ENCODE measurements around the gene KRT75. TPM values are rescaled to one million over a fixed set of nuclear protein-coding genes. Genes with fewer than 3 reads are reported as not detected.

Gene KRT75
- polyA plus RNA-seq, 12 donors, result not detected

DNA sequence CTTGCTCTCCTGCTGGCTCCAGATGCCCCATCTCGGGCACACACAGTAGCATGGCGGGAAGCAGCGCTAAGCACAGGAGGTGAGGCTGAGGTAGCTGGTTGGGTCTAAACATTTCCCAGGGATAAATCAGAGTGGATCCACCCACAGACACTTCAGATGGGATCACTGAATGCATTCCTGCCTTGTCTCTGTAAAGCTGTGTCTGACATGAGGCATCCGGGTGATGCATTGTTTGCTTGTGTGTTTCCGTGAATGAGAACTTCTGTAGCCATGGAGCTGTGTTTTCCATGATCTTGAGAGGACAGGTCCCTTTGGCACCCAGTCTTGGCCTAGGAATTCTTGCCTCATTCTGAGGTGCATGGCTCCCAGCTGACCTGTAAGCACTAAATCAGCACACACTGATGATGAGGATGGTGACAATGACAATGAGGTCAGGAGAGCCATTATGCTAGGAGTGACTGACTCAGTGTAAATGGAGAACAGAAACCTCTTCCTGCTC, 6.7 kb upstream of the KRT75 start:
- DNase-seq, result no peak

DNA sequence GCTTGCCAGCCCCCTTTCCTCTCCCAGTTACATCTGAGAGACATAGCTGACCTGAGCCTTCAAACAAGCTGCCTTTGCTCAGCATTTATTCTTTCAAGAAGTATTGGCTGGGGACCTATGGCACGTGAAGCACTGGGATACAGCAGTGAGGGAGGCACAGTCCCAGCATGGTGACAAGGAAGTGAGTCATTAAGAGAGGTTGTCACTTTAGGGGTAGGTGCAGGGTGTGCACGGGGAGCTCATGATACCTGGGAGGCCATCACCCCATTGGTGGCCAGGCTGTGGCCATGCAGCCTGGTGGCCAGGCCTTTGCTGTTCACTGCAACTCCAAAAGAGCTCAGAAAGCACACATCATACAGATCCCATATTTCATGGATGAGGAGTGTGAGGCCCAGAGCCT, 5.7 kb upstream of the KRT75 start:
- DNase-seq, result no peak

DNA sequence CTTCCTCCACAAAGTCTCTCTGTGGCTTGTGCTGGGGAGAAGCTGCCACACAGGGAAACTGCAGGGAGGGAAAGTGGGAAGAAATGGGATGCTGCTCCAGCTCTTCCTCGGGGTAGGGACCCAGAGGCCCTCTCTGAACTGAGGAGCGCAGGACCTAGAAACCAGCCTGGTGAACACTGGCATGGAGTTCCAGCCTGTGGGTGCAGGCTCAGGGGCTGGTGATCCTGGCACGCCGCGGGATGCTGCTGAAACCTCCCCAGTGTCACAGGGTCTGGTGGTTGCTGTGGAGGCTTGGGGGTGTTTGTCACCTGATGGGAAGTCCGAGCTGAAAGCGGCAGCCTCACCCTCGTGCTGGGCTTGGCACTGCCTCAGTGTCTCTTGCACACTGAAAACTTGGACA, 5.2 kb upstream of the KRT75 start:
- no peak for DNase-seq

DNA sequence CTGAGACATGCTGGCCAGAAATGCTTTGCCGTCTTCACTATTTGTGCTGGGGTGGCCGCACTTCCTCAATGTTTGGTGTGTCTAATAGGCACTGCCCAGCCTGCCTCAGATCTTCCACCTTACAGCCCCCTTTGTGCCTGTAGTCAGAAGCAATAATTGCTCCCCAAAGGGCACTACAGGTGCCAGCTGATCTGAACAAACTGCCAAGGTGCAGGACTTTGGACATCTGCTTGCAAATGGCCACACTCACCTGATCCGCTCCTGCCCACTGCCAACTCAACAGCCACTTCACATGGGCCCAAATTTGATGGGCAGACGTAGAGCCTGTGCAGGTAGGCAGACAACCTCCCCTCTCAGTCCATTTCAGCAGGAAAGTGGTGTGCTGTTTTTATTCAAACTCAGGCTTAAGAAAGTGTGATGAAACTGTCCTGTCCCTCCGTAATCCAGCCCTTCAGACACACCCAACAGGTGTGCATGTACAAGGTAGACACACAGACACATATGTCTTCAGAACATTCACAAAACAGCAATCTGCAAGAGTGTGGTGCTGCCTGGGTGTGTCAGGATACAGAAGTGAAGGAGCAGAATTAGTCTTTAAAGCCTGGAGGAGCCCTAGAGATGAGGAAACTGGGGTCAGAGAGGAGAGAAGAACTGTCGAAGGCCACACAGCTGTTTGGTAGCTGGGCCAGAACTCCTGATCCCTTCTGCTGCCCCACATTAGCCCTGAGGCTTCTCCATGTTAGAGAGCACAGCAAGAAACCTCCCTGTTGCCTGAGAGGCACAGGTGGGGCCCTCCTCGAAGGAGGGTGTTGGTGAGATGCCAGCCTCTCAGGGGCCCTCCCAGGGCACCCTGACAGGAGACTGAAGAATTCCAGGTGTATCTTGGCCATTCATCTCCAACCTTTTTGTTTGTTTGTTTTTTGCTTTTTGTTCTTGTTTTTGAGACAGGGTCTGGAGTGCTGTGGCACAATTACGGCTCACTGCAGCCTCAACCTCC, 4.4 kb upstream of the KRT75 start:
- DNase-seq, result no peak

DNA sequence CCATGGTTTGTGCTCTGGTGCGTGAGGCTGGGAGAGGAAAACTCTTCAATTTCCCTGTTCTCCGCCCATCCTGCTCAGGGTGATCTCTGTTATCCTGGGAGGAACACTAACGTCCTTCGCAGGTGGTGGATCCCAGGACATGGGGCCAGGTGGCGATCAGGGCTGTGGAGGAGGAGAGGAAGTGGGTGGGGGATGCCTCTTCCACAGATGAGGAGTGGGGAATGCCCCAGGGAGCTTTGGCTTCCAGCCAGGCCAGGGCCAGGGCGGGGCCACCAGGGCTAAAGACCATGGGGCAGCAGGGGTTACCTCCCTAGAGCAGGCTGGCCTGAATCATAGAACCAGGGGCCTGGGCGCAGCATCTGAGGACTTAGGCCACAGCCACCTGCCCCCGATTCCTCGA, 3.3 kb upstream of the KRT75 start:
- no peak for DNase-seq

DNA sequence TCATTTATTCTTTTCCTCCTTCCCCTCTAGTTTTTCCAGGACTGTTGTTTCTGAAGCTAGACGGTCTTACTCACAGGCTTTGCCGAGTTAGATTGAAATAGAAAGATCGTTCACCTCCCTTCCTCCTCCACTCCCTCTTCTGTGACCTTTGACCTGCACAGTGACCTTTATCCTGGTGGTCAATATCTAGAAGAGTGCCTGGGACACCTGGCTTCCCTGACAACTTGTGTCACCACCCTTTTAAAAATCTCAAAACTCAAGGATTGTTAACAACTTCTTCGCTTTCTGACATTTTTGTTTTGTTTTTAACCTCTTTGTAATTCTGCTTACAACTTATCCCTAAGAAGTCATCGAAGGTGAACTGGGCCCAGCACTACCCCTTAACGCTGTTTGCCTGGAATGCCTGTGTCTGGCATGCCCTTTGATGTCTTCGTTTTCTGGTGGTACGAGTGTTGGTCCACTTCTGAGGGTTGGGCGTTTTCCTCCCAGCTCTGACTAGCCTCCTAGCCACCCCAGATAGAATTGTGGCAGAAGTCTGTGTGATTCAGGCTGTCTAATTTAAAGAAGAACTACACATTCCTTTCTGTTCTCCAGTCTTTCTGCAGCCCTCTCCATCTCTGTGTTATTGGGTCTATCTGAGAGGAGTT, 2.8 kb upstream of the KRT75 start:
- no peak for DNase-seq

DNA sequence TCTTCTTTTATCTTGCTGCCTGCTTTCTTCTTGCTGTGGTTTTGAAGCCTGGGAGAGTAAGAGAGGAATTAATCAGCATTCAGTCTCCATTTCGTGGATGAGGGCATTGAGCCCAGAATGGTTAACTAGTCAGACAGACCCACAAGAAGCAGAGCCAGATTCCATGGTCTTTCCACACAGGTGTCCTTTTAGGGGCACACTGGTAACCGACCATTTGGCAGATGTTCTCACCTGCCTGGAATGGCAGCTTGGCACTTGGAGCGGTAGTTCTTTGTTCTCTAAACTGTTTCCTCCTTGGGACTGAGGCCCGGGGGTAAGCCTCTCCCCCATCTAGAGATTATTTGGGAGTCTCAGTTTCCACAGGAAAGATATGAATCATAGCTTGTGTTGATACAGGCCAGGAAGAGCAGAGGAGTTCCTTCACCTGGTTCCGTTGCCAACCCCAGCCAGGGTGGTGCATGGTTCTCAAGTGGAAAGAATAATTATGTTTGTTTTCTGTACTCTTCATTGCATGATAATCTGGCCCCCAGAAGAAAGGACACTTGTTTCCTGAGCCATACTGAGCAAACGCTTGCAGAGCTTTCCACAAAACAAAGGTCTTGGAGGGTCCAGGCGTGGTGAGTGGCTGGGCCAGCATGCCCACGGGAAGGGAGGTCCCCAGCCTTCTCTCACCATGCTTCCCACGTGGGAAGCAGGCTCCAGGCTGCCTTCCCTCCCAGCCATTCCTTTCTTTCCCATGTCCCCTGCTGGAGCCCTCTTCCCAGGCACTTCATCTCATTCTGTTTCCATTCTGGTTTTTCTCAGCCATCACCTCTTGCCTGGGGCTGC, 2.0 kb upstream of the KRT75 start:
- DNase-seq, result no peak

DNA sequence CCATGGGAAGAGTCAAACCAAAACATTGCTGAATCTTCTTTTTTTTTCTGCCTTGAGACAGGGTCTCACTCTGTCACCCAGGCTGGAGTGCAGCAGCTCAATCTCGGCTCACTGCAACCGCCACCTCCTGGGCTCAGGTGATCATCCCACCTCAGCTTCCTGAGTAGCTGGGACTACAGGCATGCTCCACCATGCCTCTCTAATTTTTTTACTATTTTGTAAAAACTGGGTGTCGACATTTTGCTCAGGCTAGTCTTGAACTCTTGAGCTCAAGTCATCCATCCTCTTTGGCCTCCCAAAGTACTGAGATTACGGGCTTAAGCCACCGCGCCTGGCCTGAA, 1.5 kb upstream of the KRT75 start:
- DNase-seq, result no peak

DNA sequence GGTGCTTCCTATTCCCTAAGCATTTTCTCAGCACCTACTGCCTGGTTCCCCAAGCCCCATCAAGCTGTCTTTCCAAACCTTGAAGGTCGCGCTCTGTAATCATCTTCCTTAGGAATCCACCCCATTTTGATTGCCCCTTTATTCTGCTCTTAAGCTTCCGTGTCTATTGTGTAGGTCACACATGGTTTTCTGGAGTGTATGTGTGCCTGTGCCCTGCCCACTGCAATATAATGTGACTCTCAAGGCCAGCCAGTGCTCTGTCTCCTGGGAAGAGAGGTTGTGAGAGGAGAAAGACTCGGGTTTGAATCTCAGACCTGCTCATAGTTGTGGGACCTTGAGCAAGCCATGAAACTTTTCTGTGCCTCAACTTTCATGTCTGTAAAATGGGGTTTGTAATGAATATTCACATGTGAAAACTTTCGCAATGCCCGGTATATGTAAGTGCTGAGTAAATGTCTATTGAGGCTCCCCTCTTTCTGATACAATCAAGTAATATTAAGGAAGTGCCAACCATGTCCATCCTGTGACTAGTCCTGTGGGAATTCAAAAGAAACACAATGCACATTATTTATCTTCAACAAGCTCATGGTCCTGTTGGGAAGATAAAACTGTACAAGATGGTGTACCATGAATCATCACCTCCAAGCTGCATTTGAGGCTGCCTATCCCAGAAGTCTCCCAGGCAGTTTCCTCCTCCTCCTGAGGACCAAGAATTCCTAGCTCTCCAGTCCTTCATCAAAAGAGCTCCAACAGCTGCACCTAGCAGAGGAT, 774 bp upstream of the KRT75 start:
- no peak for DNase-seq

DNA sequence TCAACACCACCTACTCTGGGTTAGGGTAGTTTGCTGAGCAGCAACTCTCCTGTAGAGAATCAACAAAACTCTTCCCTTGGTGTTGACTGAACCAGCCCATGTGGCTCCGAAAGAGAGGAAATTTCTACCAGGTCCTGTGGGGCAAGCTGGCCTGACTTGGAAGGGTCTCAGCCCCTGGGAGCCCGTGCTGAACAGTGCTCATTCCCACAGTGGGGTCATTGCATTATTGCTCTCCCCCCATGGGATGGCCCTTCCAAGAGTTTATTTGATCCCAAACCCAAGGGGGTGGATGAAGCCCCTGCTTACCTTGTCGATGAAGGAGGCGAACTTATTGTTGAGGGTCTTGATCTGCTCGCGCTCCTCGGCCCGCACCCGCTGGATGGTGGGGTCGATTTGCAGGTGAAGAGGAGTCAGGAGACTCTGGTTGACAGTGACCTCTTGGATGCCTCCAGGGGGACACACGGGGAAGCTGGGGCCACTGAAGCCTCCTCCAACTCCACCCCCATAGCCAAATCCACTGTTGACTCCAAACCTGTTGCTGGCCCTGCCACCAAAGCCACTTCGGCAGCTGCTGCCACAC, 580 bp downstream of the KRT75 start:
- DNase-seq, result no peak

DNA sequence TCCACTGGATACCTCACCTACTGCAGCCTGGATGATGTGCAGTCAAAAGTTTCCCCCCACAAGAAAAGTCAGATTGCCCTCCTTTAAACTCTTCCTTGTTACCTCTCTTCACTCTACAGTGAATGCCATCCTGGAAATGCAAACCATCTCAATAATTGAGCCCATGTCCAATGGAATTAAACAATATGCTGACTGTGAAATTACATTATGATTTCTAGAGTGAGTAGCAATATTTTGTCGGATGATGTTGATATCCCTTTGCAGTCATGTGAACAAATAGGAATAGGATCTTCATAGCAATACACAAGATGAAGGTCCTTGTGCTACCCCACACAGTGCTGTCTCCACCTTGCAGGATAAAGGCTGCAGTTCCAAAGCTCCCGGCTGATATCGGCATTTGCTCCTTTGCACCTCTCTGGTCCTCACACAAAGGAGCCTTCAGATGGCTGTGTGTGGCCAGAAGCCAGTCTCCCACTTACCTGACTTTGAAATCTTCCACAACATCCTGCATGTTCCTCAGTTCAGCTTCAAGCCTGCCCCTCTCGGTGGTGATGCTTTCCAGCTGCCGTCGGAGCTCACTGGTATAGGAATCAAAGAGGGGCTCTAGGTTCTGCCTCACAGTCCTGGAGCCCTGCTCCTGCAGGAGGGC, 1.5 kb downstream of the KRT75 start:
- DNase-seq, result no peak

DNA sequence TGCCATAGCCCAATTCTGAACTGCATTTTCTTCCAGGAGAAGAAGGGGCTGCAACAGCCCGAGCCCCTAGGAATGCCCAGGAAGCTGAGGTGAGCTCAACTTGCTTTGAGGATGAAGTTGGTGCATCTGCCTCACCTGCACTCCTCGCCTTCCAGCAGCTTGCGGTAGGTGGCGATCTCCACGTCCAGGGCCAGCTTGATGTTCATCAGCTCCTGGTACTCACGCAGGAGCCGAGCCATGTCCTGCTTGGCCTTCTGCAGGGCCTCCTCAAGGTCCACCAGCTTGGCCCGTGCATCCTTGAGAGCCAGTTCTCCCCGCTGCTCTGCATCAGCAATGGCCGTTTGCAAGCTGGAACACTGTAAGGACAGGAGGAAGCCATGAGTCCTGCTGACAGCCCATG, 6.0 kb downstream of the KRT75 start:
- no peak for DNase-seq

DNA sequence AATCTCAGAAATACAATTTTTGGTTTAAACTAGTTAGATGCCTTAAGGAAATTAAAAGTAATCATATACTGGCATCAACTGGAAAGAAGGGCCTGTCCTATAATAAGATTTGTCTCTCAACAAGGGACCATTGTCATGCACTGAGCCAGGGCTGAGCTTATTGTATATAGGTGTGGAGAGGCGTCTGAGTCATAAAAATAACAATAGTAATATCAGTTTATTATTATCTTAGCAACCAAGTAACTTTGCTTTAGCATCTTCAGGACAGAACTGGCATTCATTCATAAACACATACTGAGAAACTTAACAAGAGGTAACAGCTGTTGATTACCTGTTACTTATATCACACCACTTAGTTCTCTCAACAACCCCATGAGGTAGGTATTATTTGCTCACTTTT, 7.1 kb downstream of the KRT75 start:
- DNase-seq, result no peak

DNA sequence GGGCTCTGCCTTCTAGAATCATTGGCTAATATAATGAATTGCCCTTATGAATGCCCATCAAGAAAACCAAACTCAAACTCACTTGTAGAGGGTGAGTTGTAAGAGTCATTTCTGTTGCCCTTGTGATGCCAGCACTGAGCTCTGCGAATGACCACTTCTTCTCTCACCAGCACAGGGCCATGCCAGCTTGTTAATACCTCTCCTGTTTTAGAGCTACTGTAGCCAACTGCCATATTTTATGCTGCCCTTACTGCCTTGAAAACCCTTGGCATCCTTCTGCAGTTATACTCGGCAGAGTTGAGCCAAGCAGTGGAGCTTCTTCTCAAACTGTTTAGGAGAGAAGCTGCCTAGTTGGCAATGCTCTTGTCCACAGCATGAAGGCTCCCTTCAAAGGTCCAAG, 8.1 kb downstream of the KRT75 start:
- no peak for DNase-seq

DNA sequence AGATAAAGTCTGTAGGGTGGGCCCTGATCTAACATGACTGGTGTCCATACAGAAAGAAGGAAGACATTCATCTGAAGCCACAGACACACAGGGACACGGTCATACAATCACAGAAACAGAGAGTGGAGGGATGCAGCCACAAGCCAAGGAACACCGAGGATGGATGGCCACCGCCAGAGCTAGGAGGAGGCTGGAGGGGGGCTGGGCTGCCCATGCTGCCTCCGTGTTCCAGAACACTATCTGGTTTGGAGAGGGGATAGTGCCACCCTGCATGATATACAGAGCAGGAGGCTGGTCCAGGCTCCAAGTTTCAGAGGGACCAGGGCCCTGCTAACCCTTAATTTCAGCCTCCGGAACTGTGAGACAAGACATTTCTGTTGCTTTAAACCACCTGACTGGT, 8.7 kb downstream of the KRT75 start:
- DNase-seq, result no peak

DNA sequence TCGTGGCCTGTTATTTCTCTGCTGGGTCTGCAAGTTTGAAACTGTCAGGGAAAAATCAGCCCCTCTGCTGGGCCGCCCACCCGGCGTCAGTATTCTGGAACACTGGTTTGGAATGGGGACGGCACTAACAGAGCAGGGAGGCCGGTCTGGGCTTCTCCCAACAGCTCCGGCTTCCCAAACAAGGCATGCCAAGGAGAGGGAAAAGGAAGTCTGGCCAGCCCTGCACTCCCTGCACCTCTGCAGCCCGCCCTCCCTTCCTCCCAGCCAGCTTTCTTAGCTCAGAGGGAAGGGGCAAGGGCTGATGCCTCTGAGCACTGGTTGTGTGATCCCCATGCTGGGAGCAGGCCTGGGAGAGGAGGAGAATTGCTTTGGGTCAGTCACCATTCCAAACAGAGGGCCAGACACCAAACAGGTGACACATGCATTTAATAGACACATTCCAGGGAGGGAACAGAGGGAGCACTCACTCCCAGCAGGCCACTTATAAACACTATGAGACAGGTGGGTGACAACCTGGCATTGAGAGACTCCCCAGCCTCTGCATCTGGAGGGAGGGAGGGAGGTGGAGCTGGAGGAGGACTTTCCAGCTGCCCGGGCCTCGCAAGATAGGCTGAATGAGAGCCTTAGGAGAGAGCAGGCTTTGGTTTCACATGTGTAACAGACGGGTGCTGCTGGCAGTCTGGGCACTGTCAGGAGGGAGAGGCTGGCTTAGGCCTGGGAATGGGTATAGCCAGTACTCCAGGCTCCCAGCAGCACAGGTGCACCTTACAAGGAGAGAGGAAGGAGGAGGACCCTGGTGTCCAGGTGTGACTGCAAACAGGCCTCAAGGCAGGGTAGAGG, 10.3 kb downstream of the KRT75 start:
- no peak for DNase-seq

DNA sequence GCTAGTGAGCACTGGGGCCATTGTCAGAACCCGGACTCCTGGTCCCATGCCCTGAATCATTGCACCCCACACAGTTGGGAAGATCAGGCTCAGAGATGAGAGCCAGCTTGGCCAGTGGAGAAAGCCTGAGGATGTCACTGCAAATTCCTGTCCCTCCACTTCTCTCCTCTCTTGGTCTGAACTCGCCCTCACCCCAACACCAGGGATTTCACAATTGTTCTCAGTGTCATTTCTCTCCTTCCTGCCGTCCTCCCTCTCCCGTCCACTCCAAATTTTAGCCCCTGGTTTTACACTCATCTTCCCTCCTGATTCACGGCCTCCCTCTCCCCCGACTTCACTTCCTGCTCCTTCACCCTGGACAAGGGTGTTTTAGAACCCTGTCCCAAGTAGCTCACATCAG, 11.1 kb downstream of the KRT75 start:
- no peak for DNase-seq

DNA sequence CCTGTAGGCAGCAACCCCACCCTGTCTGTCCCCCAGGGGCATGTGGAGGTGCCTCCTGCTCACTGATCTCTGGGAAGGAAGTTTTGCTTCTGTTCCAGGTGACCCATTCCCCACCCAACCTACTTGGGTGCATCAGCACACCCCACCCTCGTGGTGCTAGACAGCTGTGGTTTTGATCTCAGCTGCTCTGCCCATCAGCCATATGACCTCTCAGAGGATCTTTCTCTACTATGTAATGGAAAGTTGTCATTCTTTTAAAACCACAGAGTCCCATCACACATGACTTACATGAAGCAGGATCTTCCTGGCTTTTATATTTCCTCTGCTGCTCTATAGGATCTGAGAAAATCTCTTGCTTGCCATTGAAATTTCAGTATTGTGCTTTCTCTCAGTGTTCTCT, 14.5 kb downstream of the KRT75 start:
- DNase-seq, result no peak

DNA sequence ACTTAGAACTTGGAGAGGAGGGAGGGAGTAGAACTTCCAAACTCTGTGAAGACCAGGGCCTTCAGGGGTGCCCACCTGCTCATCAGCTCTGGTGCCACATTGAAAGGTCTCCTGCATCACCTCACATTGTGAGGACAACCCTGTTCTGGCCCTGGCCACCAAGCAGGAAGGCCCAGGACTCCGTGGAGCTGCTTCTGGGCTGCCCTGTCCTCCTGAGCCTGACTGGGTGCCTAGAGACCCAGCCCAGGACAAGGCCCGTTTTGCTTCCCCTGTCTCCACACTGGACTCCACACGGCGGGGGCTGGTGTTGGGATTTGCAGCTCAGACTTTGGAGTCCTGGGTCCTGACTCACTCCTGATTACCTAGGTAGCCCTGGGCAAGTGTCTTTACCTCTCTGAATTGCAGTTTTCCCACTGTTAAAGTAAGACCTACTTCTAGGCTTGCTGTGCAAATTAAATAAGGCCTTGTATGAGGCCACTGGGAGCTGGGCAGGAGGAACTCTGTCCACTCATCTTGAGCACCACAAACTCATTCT, 15.5 kb downstream of the KRT75 start:
- DNase-seq, result no peak
